ENCODE results near the gene ZNRF4. TPM values are rescaled to one million over a fixed set of nuclear protein-coding genes. Genes with fewer than 3 reads are reported as not detected.

Gene ZNRF4
- total RNA-seq, 5 donors from 2014 or later (not counting 1 experiment from before 2014, with no cell fraction given), result not detected

- Histone ChIP-seq H3K36me3 (ENCODE audit: control insufficient read depth in 2 of 2, extremely low read depth in 1 of 2, insufficient read depth in 1 of 2, low read length in 1 of 2) (no peaks in the 10 kb centered on the region), H3K4me1 (ENCODE audit: control insufficient read depth in 1 of 2, extremely low read depth in 1 of 2, insufficient read depth in 2 of 2, low read length in 2 of 2) (no peaks in the 10 kb centered on the region), H3K27ac (ENCODE audit: low read length) (no peak overlapping the region), H3K4me3 (ENCODE audit: control insufficient read depth in 1 of 2, extremely low read depth in 1 of 2, low read length in 1 of 2) (no peak overlapping the region), H3K9me3 (no peaks in the 10 kb centered on the region), H3K27me3 (replicated peaks in 1 of 2; ENCODE audit: control insufficient read depth in 2 of 2, extremely low read depth in 1 of 2, insufficient read depth in 2 of 2, low read length in 1 of 2) (peaks cover 2 to 47% of the 10 kb centered on the region in 2 experiments)
- peaks cover 52 to 60% of the 10 kb centered on the region in 2 donors for H3K27me3 Mint-ChIP-seq
- 49% methylated on average over 3 of the region's 7 CpGs for WGBS (ENCODE audit: insufficient coverage)
- POLR2A ChIA-PET, result no interaction called here
- no peak overlapping the region for H3K27ac Mint-ChIP-seq
- ATAC-seq (replicated peaks in 1 of 4) (no peak), DNase-seq (no peak)
- H3K4me3 Mint-ChIP-seq, result no peak overlapping the region
- H3K4me1 Mint-ChIP-seq, result no peaks in the 10 kb centered on the region
- peaks cover 0 to 10% (median 0%) of the 10 kb centered on the region in 3 donors for H3K9me3 Mint-ChIP-seq
- CTCF ChIA-PET, result no interaction called here
- H3K36me3 Mint-ChIP-seq, result no peaks in the 10 kb centered on the region
Measured at GRCh38 chr19:5420953-5421352, 34.3 kb upstream of the ZNRF4 start.

DNA sequence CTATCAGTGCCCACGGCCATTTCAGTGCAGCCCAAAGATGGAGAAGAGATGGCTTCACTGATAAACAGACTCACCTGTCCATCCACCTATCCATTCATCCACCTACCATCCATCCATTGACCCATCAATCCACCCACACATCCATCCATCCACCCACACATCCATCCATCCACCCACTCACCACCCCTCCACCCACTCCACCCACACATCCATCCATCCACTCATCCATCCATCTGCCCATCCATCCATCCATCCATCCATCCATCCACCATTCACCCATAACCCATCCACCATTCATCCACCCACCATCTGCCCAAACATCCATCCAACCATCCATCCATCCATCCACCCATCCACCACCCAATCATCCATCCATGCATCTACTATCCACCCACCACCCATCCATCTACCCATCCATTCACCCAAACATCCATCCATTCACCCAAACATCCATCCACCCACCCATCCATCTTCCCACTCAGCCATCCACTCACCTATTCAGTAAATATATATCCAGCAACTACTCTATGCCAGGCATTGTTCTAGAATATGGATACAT lies 31.6 kb upstream of the ZNRF4 start:
- POLR2A ChIA-PET, result no interaction called here
- no peak overlapping the region for H3K27ac ChIP-seq (ENCODE audit: low read length)
- H3K9me3 ChIP-seq, result no peaks in the 10 kb centered on the region
- ATAC-seq (replicated peaks in 1 of 4), result no peak
- no peaks in the 10 kb centered on the region for H3K4me1 ChIP-seq (ENCODE audit: control insufficient read depth in 1 of 2, extremely low read depth in 1 of 2, insufficient read depth in 2 of 2, low read length in 2 of 2)
- no peak overlapping the region for H3K4me3 ChIP-seq (ENCODE audit: control insufficient read depth in 1 of 2, extremely low read depth in 1 of 2, low read length in 1 of 2)
- WGBS (ENCODE audit: insufficient coverage), result 36% methylated on average over 1 of the region's 1 CpG
- no peaks in the 10 kb centered on the region for H3K36me3 Mint-ChIP-seq
- CTCF ChIA-PET, result no interaction called here
- H3K27ac Mint-ChIP-seq, result no peak overlapping the region
- no peaks in the 10 kb centered on the region for H3K36me3 ChIP-seq (ENCODE audit: control insufficient read depth in 2 of 2, extremely low read depth in 1 of 2, insufficient read depth in 1 of 2, low read length in 1 of 2)
- H3K9me3 Mint-ChIP-seq, result peaks cover 0 to 10% (median 0%) of the 10 kb centered on the region in 3 donors
- no peak overlapping the region for H3K4me3 Mint-ChIP-seq
- peaks cover 2 to 52% of the 10 kb centered on the region in 2 experiments for H3K27me3 ChIP-seq (replicated peaks in 1 of 2; ENCODE audit: control insufficient read depth in 2 of 2, extremely low read depth in 1 of 2, insufficient read depth in 2 of 2, low read length in 1 of 2)
- peaks cover 53 to 54% of the 10 kb centered on the region in 2 donors for H3K27me3 Mint-ChIP-seq
- DNase-seq, result no peak
- H3K4me1 Mint-ChIP-seq, result no peaks in the 10 kb centered on the region

GRCh38 chr19:5424192-5424973 lies 30.8 kb upstream of the ZNRF4 start:
- DNase-seq, result no peak
- peaks cover 0 to 7% (median 0%) of the 10 kb centered on the region in 3 donors for H3K9me3 Mint-ChIP-seq
- Histone ChIP-seq H3K9me3 (no peaks in the 10 kb centered on the region), H3K27me3 (replicated peaks in 1 of 2; ENCODE audit: control insufficient read depth in 2 of 2, extremely low read depth in 1 of 2, insufficient read depth in 2 of 2, low read length in 1 of 2) (peaks cover 2 to 45% of the 10 kb centered on the region in 2 experiments), H3K4me3 (ENCODE audit: control insufficient read depth in 1 of 2, extremely low read depth in 1 of 2, low read length in 1 of 2) (no peak overlapping the region), H3K27ac (ENCODE audit: low read length) (no peak overlapping the region), H3K4me1 (ENCODE audit: control insufficient read depth in 1 of 2, extremely low read depth in 1 of 2, insufficient read depth in 2 of 2, low read length in 2 of 2) (no peaks in the 10 kb centered on the region), H3K36me3 (ENCODE audit: control insufficient read depth in 2 of 2, extremely low read depth in 1 of 2, insufficient read depth in 1 of 2, low read length in 1 of 2) (no peaks in the 10 kb centered on the region)
- WGBS (ENCODE audit: insufficient coverage), result 40% methylated on average over 1 of the region's 12 CpGs
- H3K27me3 Mint-ChIP-seq, result peaks cover 47% of the 10 kb centered on the region in 2 donors
- CTCF ChIA-PET, result no interaction called here
- H3K4me3 Mint-ChIP-seq, result no peak overlapping the region
- ATAC-seq (replicated peaks in 1 of 4), result no peak
- no peaks in the 10 kb centered on the region for H3K36me3 Mint-ChIP-seq
- no peak overlapping the region for H3K27ac Mint-ChIP-seq
- POLR2A ChIA-PET, result no interaction called here
- H3K4me1 Mint-ChIP-seq, result no peaks in the 10 kb centered on the region

DNA sequence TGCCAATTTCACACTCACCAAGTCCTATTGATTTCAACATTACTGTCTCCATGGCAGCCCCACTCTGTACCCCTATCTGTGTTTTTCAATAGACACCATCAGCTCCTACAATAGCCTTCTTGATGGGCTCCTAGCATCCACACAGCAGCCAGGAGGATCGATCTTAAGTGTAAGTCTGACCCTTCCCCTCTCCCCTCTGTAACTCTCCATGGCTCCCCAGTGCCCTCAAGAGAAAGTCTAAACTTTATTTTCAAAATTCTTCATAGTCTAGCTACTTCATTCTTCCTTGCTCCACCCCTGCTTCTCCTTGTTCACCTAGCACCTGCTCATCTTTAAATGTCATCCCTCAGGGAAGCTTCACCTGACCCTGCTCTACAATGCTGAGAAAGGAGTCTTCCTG lies 30.0 kb upstream of the ZNRF4 start:
- no peak overlapping the region for H3K27ac ChIP-seq (ENCODE audit: low read length)
- no peak overlapping the region for H3K4me3 Mint-ChIP-seq
- CTCF ChIA-PET, result interaction anchor here in 1 of 2 donors (0.5 kb wide), 1 partner anchor 231 kb away, joined by 3 read pairs; no protein-coding TSS in a partner anchor
- DNase-seq (no peak), ATAC-seq (replicated peaks in 1 of 4) (no peak)
- H3K27me3 Mint-ChIP-seq, result peaks cover 39 to 47% of the 10 kb centered on the region in 2 donors
- no peaks in the 10 kb centered on the region for H3K9me3 ChIP-seq
- H3K9me3 Mint-ChIP-seq, result peaks cover 0 to 7% (median 0%) of the 10 kb centered on the region in 3 donors
- peaks cover 2 to 42% of the 10 kb centered on the region in 2 experiments for H3K27me3 ChIP-seq (replicated peaks in 1 of 2; ENCODE audit: control insufficient read depth in 2 of 2, extremely low read depth in 1 of 2, insufficient read depth in 2 of 2, low read length in 1 of 2)
- H3K4me1 Mint-ChIP-seq, result no peaks in the 10 kb centered on the region
- H3K36me3 ChIP-seq (ENCODE audit: control insufficient read depth in 2 of 2, extremely low read depth in 1 of 2, insufficient read depth in 1 of 2, low read length in 1 of 2), result no peaks in the 10 kb centered on the region
- H3K27ac Mint-ChIP-seq, result no peak overlapping the region
- 77% methylated on average over 1 of the region's 1 CpG for WGBS (ENCODE audit: insufficient coverage)
- H3K4me1 ChIP-seq (ENCODE audit: control insufficient read depth in 1 of 2, extremely low read depth in 1 of 2, insufficient read depth in 2 of 2, low read length in 2 of 2), result no peaks in the 10 kb centered on the region
- no peaks in the 10 kb centered on the region for H3K36me3 Mint-ChIP-seq
- POLR2A ChIA-PET, result no interaction called here
- no peak overlapping the region for H3K4me3 ChIP-seq (ENCODE audit: control insufficient read depth in 1 of 2, extremely low read depth in 1 of 2, low read length in 1 of 2)

GRCh38 chr19:5430237-5430636 lies 25.0 kb upstream of the ZNRF4 start:
- peaks cover 2 to 30% of the 10 kb centered on the region in 2 experiments for H3K27me3 ChIP-seq (replicated peaks in 1 of 2; ENCODE audit: control insufficient read depth in 2 of 2, extremely low read depth in 1 of 2, insufficient read depth in 2 of 2, low read length in 1 of 2)
- CTCF ChIA-PET, result no interaction called here
- WGBS (ENCODE audit: insufficient coverage), result 33% methylated on average over 6 of the region's 10 CpGs
- H3K36me3 ChIP-seq (ENCODE audit: control insufficient read depth in 2 of 2, extremely low read depth in 1 of 2, insufficient read depth in 1 of 2, low read length in 1 of 2), result no peaks in the 10 kb centered on the region
- no peak overlapping the region for H3K4me3 ChIP-seq (ENCODE audit: control insufficient read depth in 1 of 2, extremely low read depth in 1 of 2, low read length in 1 of 2)
- no peak overlapping the region for H3K27ac ChIP-seq (ENCODE audit: low read length)
- ATAC-seq (replicated peaks in 1 of 4), result no peak
- Mint-ChIP-seq H3K4me3 (no peak overlapping the region), H3K27me3 (peaks cover 34 to 38% of the 10 kb centered on the region in 2 donors), H3K36me3 (no peaks in the 10 kb centered on the region), H3K4me1 (no peaks in the 10 kb centered on the region), H3K9me3 (no peaks in the 10 kb centered on the region), H3K27ac (no peak overlapping the region)
- POLR2A ChIA-PET, result no interaction called here
- DNase-seq, result no peak
- H3K4me1 ChIP-seq (ENCODE audit: control insufficient read depth in 1 of 2, extremely low read depth in 1 of 2, insufficient read depth in 2 of 2, low read length in 2 of 2), result no peaks in the 10 kb centered on the region
- no peaks in the 10 kb centered on the region for H3K9me3 ChIP-seq

- H3K36me3 Mint-ChIP-seq, result no peaks in the 10 kb centered on the region
- no peak overlapping the region for H3K27ac ChIP-seq (ENCODE audit: low read length)
- H3K9me3 Mint-ChIP-seq, result no peaks in the 10 kb centered on the region
- no CpG with 5 or more reads among the region's 5 CpGs for WGBS (ENCODE audit: insufficient coverage)
- ATAC-seq (replicated peaks in 1 of 4), result no peak
- H3K4me3 Mint-ChIP-seq, result no peak overlapping the region
- no peaks in the 10 kb centered on the region for H3K4me1 Mint-ChIP-seq
- H3K4me1 ChIP-seq (ENCODE audit: control insufficient read depth in 1 of 2, extremely low read depth in 1 of 2, insufficient read depth in 2 of 2, low read length in 2 of 2), result no peaks in the 10 kb centered on the region
- POLR2A ChIA-PET, result no interaction called here
- peaks cover 0 to 29% of the 10 kb centered on the region in 2 experiments for H3K27me3 ChIP-seq (replicated peaks in 1 of 2; ENCODE audit: control insufficient read depth in 2 of 2, extremely low read depth in 1 of 2, insufficient read depth in 2 of 2, low read length in 1 of 2)
- no peak overlapping the region for H3K4me3 ChIP-seq (ENCODE audit: control insufficient read depth in 1 of 2, extremely low read depth in 1 of 2, low read length in 1 of 2)
- CTCF ChIA-PET, result no interaction called here
- no peaks in the 10 kb centered on the region for H3K36me3 ChIP-seq (ENCODE audit: control insufficient read depth in 2 of 2, extremely low read depth in 1 of 2, insufficient read depth in 1 of 2, low read length in 1 of 2)
- peaks cover 29 to 31% of the 10 kb centered on the region in 2 donors for H3K27me3 Mint-ChIP-seq
- DNase-seq, result no peak
- no peak overlapping the region for H3K27ac Mint-ChIP-seq
- H3K9me3 ChIP-seq, result no peaks in the 10 kb centered on the region
Measured at GRCh38 chr19:5432687-5433086, 22.5 kb upstream of the ZNRF4 start.
